SK-N-SH (cell line): ENCODE measurements around the gene MYO5C. TPM values are rescaled to one million over a fixed set of nuclear protein-coding genes. Genes with fewer than 3 reads are reported as not detected.

Experiments
- CTCF ChIA-PET: fragments of 300-600, 350-600 bp; formaldehyde crosslinking; extraction: SDS; loops from one replicate; lab custom pipeline; 2021; lab: Yijun Ruan, JAX
- POLR2A ChIA-PET: fragments of 350-600 bp; sonication (Branson Sonifier 250); formaldehyde crosslinking; extraction: SDS; loops from one replicate; lab custom pipeline; 2020; ENCODE audit warnings: antibody characterized with exemption, inconsistent platforms; lab: Yijun Ruan, JAX
- DNase-seq: peaks from one replicate; pipeline ENCODE4 v3.0.0; 2012
- H2AFZ ChIP-seq: fragments of 200-600 bp; sonication (generic); 2 replicates; pipeline ENCODE4 v1.8.1; 2016; ENCODE audit warnings: antibody characterized with exemption, mild to moderate bottlenecking, low read depth
- H3F3A ChIP-seq: fragments of 200-600 bp; sonication (generic); replicated peaks from 2 replicates; pipeline ENCODE3; 2016; ENCODE audit warnings: antibody characterized with exemption, mild to moderate bottlenecking; ENCODE audit not compliant: insufficient read depth
- H3K27ac ChIP-seq, 2 experiments: fragments of 200-500 bp in 1 of 2; fragments of 200-600 bp in 1 of 2; sonication (Bioruptor generic) in 1 of 2; sonication (generic), shearing (Covaris generic) in 1 of 2; 2 replicates each; pipeline versions ENCODE4 v1.5.1 to v1.6.1; 2014 to 2016; ENCODE audit warnings: low read depth in 2 of 2, inconsistent platforms in 1 of 2, low read length in 1 of 2, mild to moderate bottlenecking in 1 of 2, mixed read lengths in 1 of 2
- H3K27me3 ChIP-seq: fragments of 200-600 bp; sonication (generic), shearing (Covaris generic); 2 replicates; pipeline ENCODE4 v1.6.1; 2016; ENCODE audit warnings: mixed run types; ENCODE audit not compliant: insufficient read depth
- H3K36me3 ChIP-seq, 2 experiments: fragments of 200-500 bp in 1 of 2; fragments of 200-600 bp in 1 of 2; sonication (Bioruptor generic) in 1 of 2; sonication (generic) in 1 of 2; replicated peaks in 1 of 2; 2 replicates each; pipeline versions ENCODE3 to v1.5.1; 2014 to 2016; ENCODE audit warnings: low read length in 1 of 2, mild to moderate bottlenecking in 1 of 2; ENCODE audit not compliant: insufficient read depth in 2 of 2, control insufficient read depth in 1 of 2
- H3K4me1 ChIP-seq, 2 experiments: fragments of 200-500 bp in 1 of 2; fragments of 200-600 bp in 1 of 2; sonication (Bioruptor generic) in 1 of 2; sonication (generic), shearing (Covaris generic) in 1 of 2; 2 replicates each; pipeline versions ENCODE4 v1.5.1 to v1.6.1; 2014 to 2016; ENCODE audit warnings: low read depth in 1 of 2, low read length in 1 of 2, mixed run types in 1 of 2; ENCODE audit not compliant: insufficient read depth in 2 of 2, control insufficient read depth in 1 of 2
- H3K4me2 ChIP-seq: fragments of 200-600 bp; sonication (generic), shearing (Covaris generic); 2 replicates; pipeline ENCODE4 v1.6.1; 2017; ENCODE audit warnings: mixed run types
- H3K4me3 ChIP-seq, 2 experiments: fragments of 200-500 bp in 1 of 2; fragments of 200-600 bp in 1 of 2; sonication (Bioruptor generic) in 1 of 2; sonication (generic), shearing (Covaris generic) in 1 of 2; 2 replicates each; pipeline versions ENCODE4 v1.5.1 to v1.8.1; 2014 to 2016; ENCODE audit warnings: low read depth in 2 of 2, inconsistent platforms in 1 of 2, low read length in 1 of 2, mild to moderate bottlenecking in 1 of 2, mixed read lengths in 1 of 2, moderate library complexity in 1 of 2
- H3K79me2 ChIP-seq: fragments of 200-600 bp; sonication (generic); 2 replicates; pipeline ENCODE4 v1.8.1; 2017; ENCODE audit warnings: mild to moderate bottlenecking; ENCODE audit not compliant: insufficient read depth
- H3K9ac ChIP-seq: fragments of 200-600 bp; sonication (generic); 2 replicates; pipeline ENCODE4 v1.6.1; 2017; ENCODE audit warnings: mixed run types
- H3K9me2 ChIP-seq: fragments of 200-600 bp; sonication (generic); 2 replicates; pipeline ENCODE4 v1.6.1; 2017; ENCODE audit warnings: mixed run types
- H3K9me3 ChIP-seq: fragments of 200-600 bp; sonication (generic); 2 replicates; pipeline ENCODE4 v1.6.1; 2017; ENCODE audit warnings: mixed run types, mild to moderate bottlenecking, moderate library complexity
- H4K20me1 ChIP-seq: fragments of 200-600 bp; sonication (generic); 2 replicates; pipeline ENCODE4 v1.6.1; 2017; ENCODE audit warnings: mild to moderate bottlenecking, mixed run types; ENCODE audit not compliant: insufficient read depth
- EP300 ChIP-seq, 2 experiments: IDR thresholded peaks; 2 replicates each; pipeline versions ENCODE4 v1.4.0 to v1.6.1; 2012; ENCODE audit warnings: borderline replicate concordance in 1 of 2, low read depth in 1 of 2, low read length in 1 of 2
- EZH2phosphoT487 ChIP-seq: fragments of 200-600 bp; sonication (generic); IDR thresholded peaks from 2 replicates; pipeline ENCODE4 v1.6.1; 2017; ENCODE audit warnings: low read depth, mixed run types, mild to moderate bottlenecking, antibody characterized with exemption, moderate library complexity, borderline replicate concordance
- FOSL2 ChIP-seq: IDR thresholded peaks from 2 replicates; pipeline ENCODE4 v1.4.0; 2012; ENCODE audit warnings: low read depth, mild to moderate bottlenecking, moderate library complexity, borderline replicate concordance
- FOXJ3 ChIP-seq: sonication (generic); formaldehyde crosslinking; IDR thresholded peaks from 2 replicates; pipeline ENCODE4 v1.5.1; 2020; ENCODE audit warnings: mild to moderate bottlenecking, missing genetic modification reagents
- JUND ChIP-seq: IDR thresholded peaks from 2 replicates; pipeline ENCODE4 v1.4.0; 2012
- MEF2A ChIP-seq: IDR thresholded peaks from 2 replicates; pipeline ENCODE4 v1.4.0; 2012; ENCODE audit warnings: low read depth, borderline replicate concordance
- NFIC ChIP-seq: IDR thresholded peaks from 2 replicates; pipeline ENCODE4 v1.4.0; 2012; ENCODE audit warnings: borderline replicate concordance
- NRF1 ChIP-seq: IDR thresholded peaks from 2 replicates; pipeline ENCODE4 v1.6.1; 2012; ENCODE audit warnings: low read depth, mild to moderate bottlenecking, low read length
- RAD21 ChIP-seq: IDR thresholded peaks from 2 replicates; pipeline ENCODE4 v1.6.1; 2012; ENCODE audit warnings: mild to moderate bottlenecking, low read length
- RCOR1 ChIP-seq: fragments of 150-350 bp; IDR thresholded peaks from 2 replicates; pipeline ENCODE4 v1.6.1; 2017; ENCODE audit warnings: antibody characterized with exemption, low read length
- SIN3A ChIP-seq: IDR thresholded peaks from 2 replicates; pipeline ENCODE4 v1.6.1; 2012; ENCODE audit warnings: low read depth, mild to moderate bottlenecking, low read length, moderate library complexity, borderline replicate concordance
- SMC3 ChIP-seq: IDR thresholded peaks from 2 replicates; pipeline ENCODE4 v1.6.1; 2012; ENCODE audit warnings: low read depth, low read length, improper control_type of control experiment
- TEAD4 ChIP-seq: IDR thresholded peaks from 2 replicates; pipeline ENCODE4 v1.4.0; 2012; ENCODE audit warnings: mild to moderate bottlenecking, borderline replicate concordance; ENCODE audit not compliant: insufficient read depth
- USF2 ChIP-seq: fragments of 150-350 bp; IDR thresholded peaks from 2 replicates; pipeline ENCODE4 v1.6.1; 2017; ENCODE audit warnings: antibody characterized with exemption, low read length, low read depth, borderline replicate concordance
- YY1 ChIP-seq: IDR thresholded peaks from 2 replicates; pipeline ENCODE4 v1.4.0; 2012; ENCODE audit warnings: low read depth, mild to moderate bottlenecking
- WGBS: methylation state at CpG from one replicate; pipeline ENCODE4 v1.1.6; 2017; ENCODE audit warnings: low lambda C conversion rate; 5-methylcytosine and 5-hydroxymethylcytosine counted together
- polyA plus RNA-seq, 3 experiments: library from polyadenylated mRNA; depleted of rRNA; stranded (reverse); fragments of >200 nt; gene quantifications; 2 replicates each; pipeline ENCODE4 v1.2.3, GENCODE V29; 2012
- TF ChIP-seq, protein P1 (sequence below): IDR thresholded peaks from 2 replicates; pipeline ENCODE4 v1.4.0; 2012; ENCODE audit warnings: low read depth, borderline replicate concordance
- TF ChIP-seq, protein P2 (sequence below): IDR thresholded peaks from 2 replicates; pipeline ENCODE4; 2012

The MYO5C gene
- polyA plus RNA-seq, 1 of the 3 experiments (the other 2 are of a cell fraction): 0.99 TPM

GRCh38 chr15:52258461-52258860, 37.1 kb downstream of the MYO5C start:
- no peaks in the 10 kb centered on the region for H3F3A ChIP-seq
- no peak overlapping the region for H2AFZ ChIP-seq
- no peaks in the 10 kb centered on the region for H3K9me2 ChIP-seq
- POLR2A ChIA-PET: interaction anchor here (0.6 kb wide), 1 partner anchor 78 kb away, joined by 3 read pairs; no protein-coding TSS in a partner anchor
- H3K9ac ChIP-seq: no peak overlapping the region
- peaks cover 13 to 16% of the 10 kb centered on the region in 2 experiments for H3K4me1 ChIP-seq
- no peak for TF ChIP-seq FOXJ3 (CRISPR knock-in tag)
- no peak for TF ChIP-seq FOSL2
- TF ChIP-seq, protein P1, sequence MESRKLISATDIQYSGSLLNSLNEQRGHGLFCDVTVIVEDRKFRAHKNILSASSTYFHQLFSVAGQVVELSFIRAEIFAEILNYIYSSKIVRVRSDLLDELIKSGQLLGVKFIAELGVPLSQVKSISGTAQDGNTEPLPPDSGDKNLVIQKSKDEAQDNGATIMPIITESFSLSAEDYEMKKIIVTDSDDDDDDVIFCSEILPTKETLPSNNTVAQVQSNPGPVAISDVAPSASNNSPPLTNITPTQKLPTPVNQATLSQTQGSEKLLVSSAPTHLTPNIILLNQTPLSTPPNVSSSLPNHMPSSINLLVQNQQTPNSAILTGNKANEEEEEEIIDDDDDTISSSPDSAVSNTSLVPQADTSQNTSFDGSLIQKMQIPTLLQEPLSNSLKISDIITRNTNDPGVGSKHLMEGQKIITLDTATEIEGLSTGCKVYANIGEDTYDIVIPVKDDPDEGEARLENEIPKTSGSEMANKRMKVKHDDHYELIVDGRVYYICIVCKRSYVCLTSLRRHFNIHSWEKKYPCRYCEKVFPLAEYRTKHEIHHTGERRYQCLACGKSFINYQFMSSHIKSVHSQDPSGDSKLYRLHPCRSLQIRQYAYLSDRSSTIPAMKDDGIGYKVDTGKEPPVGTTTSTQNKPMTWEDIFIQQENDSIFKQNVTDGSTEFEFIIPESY: no peak
- no peak for TF ChIP-seq JUND
- no peak for TF ChIP-seq RAD21
- no peak for TF ChIP-seq SMC3
- TF ChIP-seq RCOR1: no peak
- TF ChIP-seq NFIC: no peak
- TF ChIP-seq EZH2phosphoT487: no peak
- no peak for TF ChIP-seq TEAD4
- TF ChIP-seq, protein P2, sequence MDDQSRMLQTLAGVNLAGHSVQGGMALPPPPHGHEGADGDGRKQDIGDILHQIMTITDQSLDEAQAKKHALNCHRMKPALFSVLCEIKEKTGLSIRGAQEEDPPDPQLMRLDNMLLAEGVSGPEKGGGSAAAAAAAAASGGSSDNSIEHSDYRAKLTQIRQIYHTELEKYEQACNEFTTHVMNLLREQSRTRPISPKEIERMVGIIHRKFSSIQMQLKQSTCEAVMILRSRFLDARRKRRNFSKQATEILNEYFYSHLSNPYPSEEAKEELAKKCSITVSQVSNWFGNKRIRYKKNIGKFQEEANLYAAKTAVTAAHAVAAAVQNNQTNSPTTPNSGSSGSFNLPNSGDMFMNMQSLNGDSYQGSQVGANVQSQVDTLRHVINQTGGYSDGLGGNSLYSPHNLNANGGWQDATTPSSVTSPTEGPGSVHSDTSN: no peak
- TF ChIP-seq NRF1: no peak
- TF ChIP-seq MEF2A: no peak
- TF ChIP-seq SIN3A: no peak
- TF ChIP-seq USF2: no peak
- TF ChIP-seq YY1: no peak
- TF ChIP-seq EP300 (IDR thresholded peaks at IDR 0.05; ENCODE audit: borderline replicate concordance in 1 of 2, low read depth in 1 of 2, low read length in 1 of 2): no peak
- no peaks in the 10 kb centered on the region for H4K20me1 ChIP-seq
- DNase-seq: no peak
- H3K9me3 ChIP-seq: no peaks in the 10 kb centered on the region
- no peaks in the 10 kb centered on the region for H3K79me2 ChIP-seq
- no peak overlapping the region for H3K4me2 ChIP-seq
- no peaks in the 10 kb centered on the region for H3K27me3 ChIP-seq
- WGBS: 83% methylated on average over 5 of the region's 5 CpGs
- CTCF ChIA-PET: interaction anchor here (0.9 to 6.1 kb wide), 5 partner anchors 52 to 707 kb away, joined by 3 to 86 read pairs (median 3); no protein-coding TSS in a partner anchor
- no peak overlapping the region for H3K4me3 ChIP-seq
- no peak overlapping the region for H3K27ac ChIP-seq
- no peaks in the 10 kb centered on the region for H3K36me3 ChIP-seq
